GM19397 (cell line): ENCODE data around the gene PSMD1.
"Not testable (repeated sequence)": the region's sequence is repeated elsewhere in the genome, so short reads cannot be mapped to it uniquely, and the experiment has no call there.

Experiments
- ATAC-seq: cut with Tn5 transposase; IDR thresholded peaks from one replicate; pipeline ENCODE4 v1.9.1; 2021; ENCODE audit warnings: mild to moderate bottlenecking, moderate library complexity; ENCODE audit not compliant: unreplicated experiment

Gene PSMD1

GRCh38 chr2:231181860-231182512 lies 125.3 kb downstream of the PSMD1 start:
- no peak for ATAC-seq

- no peak for ATAC-seq
Observed at GRCh38 chr2:231182513-231182899, 125.8 kb downstream of the PSMD1 start.

GRCh38 chr2:231183851-231184250 lies 127.2 kb downstream of the PSMD1 start:
- no peak for ATAC-seq

- no peak for ATAC-seq
Observed at GRCh38 chr2:231184319-231184718, 127.7 kb downstream of the PSMD1 start.

GRCh38 chr2:231185050-231185725 lies 128.5 kb downstream of the PSMD1 start:
- ATAC-seq: no peak

- no peak for ATAC-seq
Observed at GRCh38 chr2:231185886-231186285, 129.2 kb downstream of the PSMD1 start.

- no peak for ATAC-seq
Observed at GRCh38 chr2:231186325-231186724, 129.7 kb downstream of the PSMD1 start.

- ATAC-seq: no peak
Observed at GRCh38 chr2:231187736-231188505, 131.3 kb downstream of the PSMD1 start.

GRCh38 chr2:231188506-231189170 lies 132.0 kb downstream of the PSMD1 start:
- no peak for ATAC-seq

GRCh38 chr2:231189171-231189530 lies 132.5 kb downstream of the PSMD1 start:
- no peak for ATAC-seq

GRCh38 chr2:231189571-231190495 lies 133.2 kb downstream of the PSMD1 start:
- no peak for ATAC-seq

- no peak for ATAC-seq
Observed at GRCh38 chr2:231190531-231191197, 134.0 kb downstream of the PSMD1 start.

GRCh38 chr2:231191896-231192872 lies 135.5 kb downstream of the PSMD1 start:
- no peak for ATAC-seq

GRCh38 chr2:231193216-231193615 lies 136.5 kb downstream of the PSMD1 start:
- ATAC-seq: no peak

GRCh38 chr2:231196592-231196991 lies 139.9 kb downstream of the PSMD1 start:
- no peak for ATAC-seq

GRCh38 chr2:231197196-231197595 lies 140.5 kb downstream of the PSMD1 start:
- ATAC-seq: not testable (repeated sequence)

- ATAC-seq: no peak
Observed at GRCh38 chr2:231197706-231198290, 141.1 kb downstream of the PSMD1 start.
